ENCODE data around the gene SEL1L.
"Not testable (repeated sequence)": the region's sequence is repeated elsewhere in the genome, so short reads cannot be mapped to it uniquely, and the experiment has no call there.

Gene SEL1L

GRCh38 chr14:81473456-81474147, 60.1 kb downstream of the SEL1L start:
- DNase-seq, result no peak

- no peak for DNase-seq
These were observed 61.4 kb downstream of the SEL1L start for GRCh38 chr14:81472096-81472800.

GRCh38 chr14:81471062-81471461, 62.6 kb downstream of the SEL1L start:
- DNase-seq, result no peak

GRCh38 chr14:81470557-81470826, 63.2 kb downstream of the SEL1L start:
- DNase-seq, result not testable (repeated sequence)

GRCh38 chr14:81466854-81467253, 66.8 kb downstream of the SEL1L start:
- no peak for DNase-seq

GRCh38 chr14:81465507-81466228, 68.0 kb downstream of the SEL1L start:
- DNase-seq, result peak; percentile 52

- not testable (repeated sequence) for DNase-seq
These were observed 68.7 kb downstream of the SEL1L start for GRCh38 chr14:81465003-81465392.

GRCh38 chr14:81464253-81465002, 69.2 kb downstream of the SEL1L start:
- peak; percentile 99 for DNase-seq

GRCh38 chr14:81462356-81462755, 71.3 kb downstream of the SEL1L start:
- not testable (repeated sequence) for DNase-seq

GRCh38 chr14:81459912-81460311, 73.7 kb downstream of the SEL1L start:
- DNase-seq, result no peak

- DNase-seq, result no peak
These were observed 75.3 kb downstream of the SEL1L start for GRCh38 chr14:81458352-81458751.

GRCh38 chr14:81455390-81455789, 78.3 kb downstream of the SEL1L start:
- no peak for DNase-seq

- DNase-seq, result no peak
These were observed 79.0 kb downstream of the SEL1L start for GRCh38 chr14:81454572-81455218.

GRCh38 chr14:81453166-81453766, 80.4 kb downstream of the SEL1L start:
- peak; percentile 88 for DNase-seq

- peak; percentile 65 for DNase-seq
These were observed 81.1 kb downstream of the SEL1L start for GRCh38 chr14:81452341-81453133.

GRCh38 chr14:81450976-81451375, 82.7 kb downstream of the SEL1L start:
- DNase-seq, result no peak

GRCh38 chr14:81450100-81450531, 83.5 kb downstream of the SEL1L start:
- peak; percentile 100 for DNase-seq

- peak; percentile 80 for DNase-seq
These were observed 84.1 kb downstream of the SEL1L start for GRCh38 chr14:81449576-81449975.

GRCh38 chr14:81449114-81449513, 84.5 kb downstream of the SEL1L start:
- peak; percentile 80 for DNase-seq

- no peak for DNase-seq
These were observed 86.5 kb downstream of the SEL1L start for GRCh38 chr14:81447021-81447764.
